Measurements from ENCODE around the gene SNN. TPM values are rescaled to one million over a fixed set of nuclear protein-coding genes. Genes with fewer than 3 reads are reported as not detected.

The SNN gene
- total and polyA plus RNA-seq, 8 donors = 21.1 to 42.5 (median 31.4) TPM

- no peak for DNase-seq
- Histone ChIP-seq H3K36me3 (no peaks in the 10 kb centered on the region), H3K4me1 (peaks cover 10 to 52% of the 10 kb centered on the region in 2 donors), H3K9me3 (no peaks in the 10 kb centered on the region), H3K4me3 (no peak overlapping the region), H3K27me3 (no peaks in the 10 kb centered on the region), H3K27ac (no peak overlapping the region)
- no peak for ATAC-seq
- TF ChIP-seq CTCF (IDR thresholded peaks at IDR 0.05) = no peak
- intact Hi-C loops (cut with DNase I) = no loop called here
These were observed 30.1 kb upstream of the SNN start for GRCh38 chr16:11638140-11638539.

- intact Hi-C loops (cut with DNase I) = no loop called here
- H3K27ac ChIP-seq = no peak overlapping the region
- no peak for TF ChIP-seq CTCF (IDR thresholded peaks at IDR 0.05)
These were observed 29.2 kb upstream of the SNN start for GRCh38 chr16:11639008-11639562.

GRCh38 chr16:11639925-11640899 is 28.0 kb upstream of the SNN start:
- Histone ChIP-seq H3K4me3 (no peak overlapping the region), H3K27me3 (no peaks in the 10 kb centered on the region), H3K9me3 (no peaks in the 10 kb centered on the region), H3K4me1 (peaks cover 10 to 38% of the 10 kb centered on the region in 2 donors), H3K27ac (peak overlapping the region; percentile 92 to 94), H3K36me3 (no peaks in the 10 kb centered on the region)
- DNase-seq = peak; percentile 86 to 97 (median 94)
- intact Hi-C loops (cut with DNase I) = loop anchor here in 1 of 2 donors (5.0 kb wide), 2 partner anchors 108 to 233 kb away; no protein-coding TSS in a partner anchor
- ATAC-seq = peak; percentile 84
- TF ChIP-seq CTCF (IDR thresholded peaks at IDR 0.05) = no peak

More at GRCh38 chr16:11639008-11639562, 29.2 kb upstream of the SNN start:
- Histone ChIP-seq H3K4me1 (peaks cover 10 to 42% of the 10 kb centered on the region in 2 donors), H3K36me3 (no peaks in the 10 kb centered on the region), H3K9me3 (no peaks in the 10 kb centered on the region), H3K27me3 (no peaks in the 10 kb centered on the region), H3K4me3 (no peak overlapping the region)
- no peak for ATAC-seq
- DNase-seq = no peak

GRCh38 chr16:11640987-11641817 is 27.1 kb upstream of the SNN start:
- peak in 2 of 4 donors; percentile 57 to 75 for DNase-seq
- ATAC-seq = peak; percentile 78
- Histone ChIP-seq H3K36me3 (no peaks in the 10 kb centered on the region), H3K4me1 (peaks cover 10 to 38% of the 10 kb centered on the region in 2 donors), H3K27ac (peak overlapping the region; percentile 92 to 94), H3K9me3 (no peaks in the 10 kb centered on the region), H3K27me3 (no peaks in the 10 kb centered on the region), H3K4me3 (no peak overlapping the region)
- intact Hi-C loops (cut with DNase I) = loop anchor here in 1 of 2 donors (5.0 kb wide), 2 partner anchors 109 to 234 kb away; no protein-coding TSS in a partner anchor
- TF ChIP-seq CTCF (IDR thresholded peaks at IDR 0.05) = peak; percentile 56 to 84

Data from left lung (tissue), 10 donors.